ENCODE measurements around the gene LDLRAD4.
"Not testable (repeated sequence)": the region's sequence is repeated elsewhere in the genome, so short reads cannot be mapped to it uniquely, and the experiment has no call there.

Gene LDLRAD4

GRCh38 chr18:13486686-13487085 lies 268.1 kb downstream of the LDLRAD4 start:
- no peaks in the 10 kb centered on the region for H3K9me3 ChIP-seq (replicated peaks in 1 of 2; ENCODE audit: control insufficient read depth in 2 of 2, insufficient read depth in 1 of 2, low read depth in 1 of 2, low read length in 2 of 2)
- no peak overlapping the region for H3K4ac ChIP-seq (ENCODE audit: low read length)
- H3K4me3 ChIP-seq (ENCODE audit: low read length in 2 of 2) = no peak overlapping the region
- no peak overlapping the region for H3K9ac ChIP-seq (ENCODE audit: low read depth, low read length, poor library complexity)
- H2AK5ac ChIP-seq (ENCODE audit: low read depth, low read length) = no peak overlapping the region
- no peak overlapping the region for H3K18ac ChIP-seq (ENCODE audit: low read length)
- H3K4me1 ChIP-seq (ENCODE audit: control insufficient read depth in 2 of 2, insufficient read depth in 1 of 2, low read depth in 1 of 2, low read length in 2 of 2) = no peaks in the 10 kb centered on the region
- H4K91ac ChIP-seq (ENCODE audit: low read depth, low read length, poor library complexity) = no peak overlapping the region
- H2AFZ ChIP-seq (ENCODE audit: low read length) = no peak overlapping the region
- no peak for DNase-seq (ENCODE audit: low spot score)
- no peak overlapping the region for H3K27ac ChIP-seq (replicated peaks; ENCODE audit: low read length)
- H4K8ac ChIP-seq (ENCODE audit: low read depth, low read length) = no peak overlapping the region
- H3K14ac ChIP-seq (ENCODE audit: low read length) = no peak overlapping the region
- no peaks in the 10 kb centered on the region for H3K79me1 ChIP-seq (ENCODE audit: low read depth, low read length)
- H3K27me3 ChIP-seq (ENCODE audit: control insufficient read depth in 3 of 3, insufficient read depth in 3 of 3, low read depth in 1 of 3, low read length in 3 of 3) = no peaks in the 10 kb centered on the region
- H2BK15ac ChIP-seq (ENCODE audit: low read length) = no peak overlapping the region
- H3K23ac ChIP-seq (ENCODE audit: low read depth, low read length, poor library complexity) = no peak overlapping the region
- WGBS, 2 donors (ENCODE audit: extremely low coverage in 2 of 2, insufficient read length in 2 of 2, insufficient replicate concordance in 1 of 2) = no CpG with 5 or more reads among the region's 9 CpGs
- no peak overlapping the region for H3K4me2 ChIP-seq (ENCODE audit: insufficient read depth, low read length, poor library complexity, severe bottlenecking)
- H2BK12ac ChIP-seq (ENCODE audit: low read length) = no peak overlapping the region
- H2BK120ac ChIP-seq (ENCODE audit: low read depth, low read length) = no peak overlapping the region
- H3K36me3 ChIP-seq (replicated peaks in 1 of 2; ENCODE audit: control insufficient read depth in 2 of 2, insufficient read depth in 2 of 2, low read length in 2 of 2) = no peaks in the 10 kb centered on the region
- H2BK5ac ChIP-seq (ENCODE audit: low read length) = no peak overlapping the region

GRCh38 chr18:13487237-13487636 lies 268.7 kb downstream of the LDLRAD4 start:
- Histone ChIP-seq H3K4me1 (ENCODE audit: control insufficient read depth in 2 of 2, insufficient read depth in 1 of 2, low read depth in 1 of 2, low read length in 2 of 2) (no peaks in the 10 kb centered on the region), H3K23ac (ENCODE audit: low read depth, low read length, poor library complexity) (no peak overlapping the region), H3K36me3 (replicated peaks in 1 of 2; ENCODE audit: control insufficient read depth in 2 of 2, insufficient read depth in 2 of 2, low read length in 2 of 2) (no peaks in the 10 kb centered on the region), H3K79me1 (ENCODE audit: low read depth, low read length) (no peaks in the 10 kb centered on the region), H3K27me3 (ENCODE audit: control insufficient read depth in 3 of 3, insufficient read depth in 3 of 3, low read depth in 1 of 3, low read length in 3 of 3) (no peaks in the 10 kb centered on the region), H2BK5ac (ENCODE audit: low read length) (no peak overlapping the region), H3K4me2 (ENCODE audit: insufficient read depth, low read length, poor library complexity, severe bottlenecking) (no peak overlapping the region), H3K4ac (ENCODE audit: low read length) (no peak overlapping the region), H3K4me3 (ENCODE audit: low read length in 2 of 2) (no peak overlapping the region), H2BK120ac (ENCODE audit: low read depth, low read length) (no peak overlapping the region), H4K8ac (ENCODE audit: low read depth, low read length) (no peak overlapping the region), H2AK5ac (ENCODE audit: low read depth, low read length) (no peak overlapping the region), H3K18ac (ENCODE audit: low read length) (peak overlapping the region; percentile 45), H4K91ac (ENCODE audit: low read depth, low read length, poor library complexity) (no peak overlapping the region), H2AFZ (ENCODE audit: low read length) (no peak overlapping the region), H3K27ac (replicated peaks; ENCODE audit: low read length) (no peak overlapping the region), H2BK15ac (ENCODE audit: low read length) (no peak overlapping the region), H3K9me3 (replicated peaks in 1 of 2; ENCODE audit: control insufficient read depth in 2 of 2, insufficient read depth in 1 of 2, low read depth in 1 of 2, low read length in 2 of 2) (no peaks in the 10 kb centered on the region), H3K14ac (ENCODE audit: low read length) (peak overlapping the region; percentile 72), H3K9ac (ENCODE audit: low read depth, low read length, poor library complexity) (no peak overlapping the region), H2BK12ac (ENCODE audit: low read length) (no peak overlapping the region)
- no CpG with 5 or more reads among the region's 7 CpGs for WGBS, 2 donors (ENCODE audit: extremely low coverage in 2 of 2, insufficient read length in 2 of 2, insufficient replicate concordance in 1 of 2)
- DNase-seq (ENCODE audit: low spot score) = no peak

GRCh38 chr18:13488281-13488929 lies 269.8 kb downstream of the LDLRAD4 start:
- Histone ChIP-seq H3K4ac (ENCODE audit: low read length) (no peak overlapping the region), H2BK12ac (ENCODE audit: low read length) (no peak overlapping the region), H3K23ac (ENCODE audit: low read depth, low read length, poor library complexity) (no peak overlapping the region), H2AFZ (ENCODE audit: low read length) (no peak overlapping the region), H2AK5ac (ENCODE audit: low read depth, low read length) (no peak overlapping the region), H3K18ac (ENCODE audit: low read length) (peak overlapping the region; percentile 41), H3K79me1 (ENCODE audit: low read depth, low read length) (no peaks in the 10 kb centered on the region), H2BK120ac (ENCODE audit: low read depth, low read length) (no peak overlapping the region), H3K4me3 (ENCODE audit: low read length in 2 of 2) (no peak overlapping the region), H3K4me1 (ENCODE audit: control insufficient read depth in 2 of 2, insufficient read depth in 1 of 2, low read depth in 1 of 2, low read length in 2 of 2) (no peaks in the 10 kb centered on the region), H3K27ac (replicated peaks; ENCODE audit: low read length) (no peak overlapping the region), H4K91ac (ENCODE audit: low read depth, low read length, poor library complexity) (no peak overlapping the region), H4K8ac (ENCODE audit: low read depth, low read length) (no peak overlapping the region), H3K9me3 (replicated peaks in 1 of 2; ENCODE audit: control insufficient read depth in 2 of 2, insufficient read depth in 1 of 2, low read depth in 1 of 2, low read length in 2 of 2) (no peaks in the 10 kb centered on the region), H2BK15ac (ENCODE audit: low read length) (no peak overlapping the region), H2BK5ac (ENCODE audit: low read length) (no peak overlapping the region), H3K36me3 (replicated peaks in 1 of 2; ENCODE audit: control insufficient read depth in 2 of 2, insufficient read depth in 2 of 2, low read length in 2 of 2) (no peaks in the 10 kb centered on the region), H3K14ac (ENCODE audit: low read length) (peak overlapping the region; percentile 28), H3K4me2 (ENCODE audit: insufficient read depth, low read length, poor library complexity, severe bottlenecking) (no peak overlapping the region), H3K9ac (ENCODE audit: low read depth, low read length, poor library complexity) (no peak overlapping the region), H3K27me3 (ENCODE audit: control insufficient read depth in 3 of 3, insufficient read depth in 3 of 3, low read depth in 1 of 3, low read length in 3 of 3) (no peaks in the 10 kb centered on the region)
- no CpG with 5 or more reads among the region's 14 CpGs for WGBS, 2 donors (ENCODE audit: extremely low coverage in 2 of 2, insufficient read length in 2 of 2, insufficient replicate concordance in 1 of 2)
- no peak for DNase-seq (ENCODE audit: low spot score)

- H4K91ac ChIP-seq (ENCODE audit: low read depth, low read length, poor library complexity); H3K9me3 ChIP-seq (replicated peaks in 1 of 2; ENCODE audit: control insufficient read depth in 2 of 2, insufficient read depth in 1 of 2, low read depth in 1 of 2, low read length in 2 of 2); H3K27ac ChIP-seq (replicated peaks; ENCODE audit: low read length); H3K79me1 ChIP-seq (ENCODE audit: low read depth, low read length); H3K4ac ChIP-seq (ENCODE audit: low read length); H3K14ac ChIP-seq (ENCODE audit: low read length); H2BK12ac ChIP-seq (ENCODE audit: low read length); H2BK120ac ChIP-seq (ENCODE audit: low read depth, low read length); H2BK15ac ChIP-seq (ENCODE audit: low read length); H3K27me3 ChIP-seq (ENCODE audit: control insufficient read depth in 3 of 3, insufficient read depth in 3 of 3, low read depth in 1 of 3, low read length in 3 of 3); H3K4me2 ChIP-seq (ENCODE audit: insufficient read depth, low read length, poor library complexity, severe bottlenecking); H4K8ac ChIP-seq (ENCODE audit: low read depth, low read length); H3K9ac ChIP-seq (ENCODE audit: low read depth, low read length, poor library complexity); H3K36me3 ChIP-seq (replicated peaks in 1 of 2; ENCODE audit: control insufficient read depth in 2 of 2, insufficient read depth in 2 of 2, low read length in 2 of 2); H3K18ac ChIP-seq (ENCODE audit: low read length); H3K4me1 ChIP-seq (ENCODE audit: control insufficient read depth in 2 of 2, insufficient read depth in 1 of 2, low read depth in 1 of 2, low read length in 2 of 2); DNase-seq (ENCODE audit: low spot score); H3K4me3 ChIP-seq (ENCODE audit: low read length in 2 of 2); H3K23ac ChIP-seq (ENCODE audit: low read depth, low read length, poor library complexity); H2AK5ac ChIP-seq (ENCODE audit: low read depth, low read length); H2BK5ac ChIP-seq (ENCODE audit: low read length); H2AFZ ChIP-seq (ENCODE audit: low read length): not testable (repeated sequence)
- no CpG with 5 or more reads among the region's 6 CpGs for WGBS, 2 donors (ENCODE audit: extremely low coverage in 2 of 2, insufficient read length in 2 of 2, insufficient replicate concordance in 1 of 2)
These were observed 270.7 kb downstream of the LDLRAD4 start for GRCh38 chr18:13489303-13489702.
